MM.1S (cell line): ENCODE data around the gene DCLK2.

Source experiments
- DNase-seq: peaks from one replicate; pipeline ENCODE4 v3.0.0-alpha.2; 2015
- H2AFZ ChIP-seq: fragments of 300-600 bp; sonication (generic); 2 replicates; pipeline ENCODE4 v1.6.0; 2016; ENCODE audit warnings: antibody characterized with exemption, low read length
- H3F3A ChIP-seq: fragments of 300-600 bp; sonication (generic); 2 replicates; pipeline ENCODE4 v1.6.1; 2016; ENCODE audit warnings: mild to moderate bottlenecking, antibody characterized with exemption, low read length, moderate library complexity, mixed read lengths; ENCODE audit not compliant: insufficient read depth
- H3K27ac ChIP-seq: fragments of 300-600 bp; sonication (generic); 2 replicates; pipeline ENCODE4 v1.5.1; 2016; ENCODE audit warnings: mild to moderate bottlenecking, low read length
- H3K27me3 ChIP-seq: fragments of 300-600 bp; sonication (generic); replicated peaks from 2 replicates; pipeline ENCODE4 v1.6.0; 2016; ENCODE audit warnings: low read length; ENCODE audit not compliant: insufficient read depth
- H3K36me3 ChIP-seq: fragments of 300-600 bp; sonication (generic); replicated peaks from 2 replicates; pipeline ENCODE4 v1.6.1; 2016; ENCODE audit warnings: mild to moderate bottlenecking, low read length, mixed read lengths; ENCODE audit not compliant: insufficient read depth
- H3K4me1 ChIP-seq: fragments of 300-600 bp; sonication (generic); 2 replicates; pipeline ENCODE4 v1.6.1; 2016; ENCODE audit warnings: low read length, mixed read lengths
- H3K4me2 ChIP-seq: fragments of 300-600 bp; sonication (generic); 2 replicates; pipeline ENCODE4 v1.6.0; 2016; ENCODE audit warnings: low read depth, low read length
- H3K4me3 ChIP-seq: fragments of 300-600 bp; sonication (generic); 2 replicates; pipeline ENCODE4 v1.5.1; 2016; ENCODE audit warnings: low read length, mixed read lengths
- H3K79me2 ChIP-seq: fragments of 300-600 bp; sonication (generic); 2 replicates; pipeline ENCODE4 v1.6.1; 2016; ENCODE audit warnings: mixed run types, low read length, mixed read lengths
- H3K9ac ChIP-seq: fragments of 300-600 bp; sonication (generic); 2 replicates; pipeline ENCODE4 v1.6.1; 2016; ENCODE audit warnings: low read length, mixed read lengths
- H3K9me2 ChIP-seq: fragments of 300-600 bp; sonication (generic); replicated peaks from 2 replicates; pipeline ENCODE4 v1.6.1; 2016; ENCODE audit warnings: mild to moderate bottlenecking, low read length, mixed read lengths; ENCODE audit not compliant: insufficient read depth
- H3K9me3 ChIP-seq: fragments of 300-600 bp; sonication (generic); replicated peaks from 2 replicates; pipeline ENCODE4 v1.6.1; 2016; ENCODE audit warnings: mild to moderate bottlenecking, low read length, mixed read lengths; ENCODE audit not compliant: insufficient read depth
- H4K20me1 ChIP-seq: fragments of 300-600 bp; sonication (generic); 2 replicates; pipeline ENCODE4 v1.6.1; 2016; ENCODE audit warnings: mild to moderate bottlenecking, low read length, moderate library complexity, mixed read lengths; ENCODE audit not compliant: insufficient read depth
- CTCF ChIP-seq: fragments of 300-600 bp; sonication (generic); IDR thresholded peaks from 2 replicates; pipeline ENCODE4 v1.5.1; 2016; ENCODE audit warnings: antibody characterized with exemption, low read length, mixed read lengths
- EZH2 ChIP-seq: fragments of 300-600 bp; sonication (generic); optimal IDR thresholded peaks from 2 replicates; pipeline ENCODE3; 2017; ENCODE audit warnings: low read depth, mild to moderate bottlenecking, antibody characterized with exemption, low read length, mixed read lengths
- EZH2phosphoT487 ChIP-seq: fragments of 300-600 bp; sonication (generic); IDR thresholded peaks from 2 replicates; pipeline ENCODE4 v1.6.1; 2018; ENCODE audit warnings: antibody characterized with exemption, low read length

DCLK2 gene

GRCh38 chr4:150289881-150290280 lies 211.6 kb downstream of the DCLK2 start:
- no peaks in the 10 kb centered on the region for H4K20me1 ChIP-seq
- no peak overlapping the region for H3K9ac ChIP-seq
- H3F3A ChIP-seq, result no peaks in the 10 kb centered on the region
- no peak overlapping the region for H3K4me2 ChIP-seq
- no peaks in the 10 kb centered on the region for H3K9me3 ChIP-seq
- no peaks in the 10 kb centered on the region for H3K4me1 ChIP-seq
- no peak overlapping the region for H2AFZ ChIP-seq
- no peaks in the 10 kb centered on the region for H3K27me3 ChIP-seq
- no peak overlapping the region for H3K27ac ChIP-seq
- no peak for TF ChIP-seq EZH2
- TF ChIP-seq CTCF, result no peak
- TF ChIP-seq EZH2phosphoT487, result no peak
- H3K4me3 ChIP-seq, result no peak overlapping the region
- no peaks in the 10 kb centered on the region for H3K9me2 ChIP-seq
- H3K79me2 ChIP-seq, result no peaks in the 10 kb centered on the region
- H3K36me3 ChIP-seq, result no peaks in the 10 kb centered on the region
- DNase-seq, result no peak

DNA sequence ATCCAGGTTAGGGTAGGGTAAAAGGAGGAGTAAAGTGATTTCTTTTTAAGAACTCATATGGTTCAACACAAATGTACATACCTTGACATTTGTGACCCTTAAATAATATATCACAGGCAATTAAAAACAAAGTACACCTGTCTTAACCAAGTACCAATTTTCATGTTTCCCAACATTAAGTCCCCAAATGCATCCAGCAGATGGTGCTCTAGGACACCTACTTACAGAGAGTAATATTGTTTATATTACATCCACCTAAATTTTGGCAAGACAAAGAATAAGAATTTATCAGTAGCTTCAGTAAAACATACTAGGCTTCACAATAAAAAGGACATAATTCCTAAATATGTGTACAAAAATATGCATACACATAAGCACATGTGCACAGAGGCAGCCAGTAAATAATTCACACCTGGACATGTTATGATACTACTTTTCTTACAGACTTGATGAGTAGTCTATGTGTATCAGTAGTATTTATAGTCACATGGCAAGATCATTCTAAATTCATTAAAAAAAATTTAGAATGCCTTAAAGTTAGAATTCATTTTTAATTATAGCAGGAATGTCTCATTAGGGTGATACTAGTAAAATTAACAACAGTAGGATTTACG lies 219.7 kb downstream of the DCLK2 start:
- DNase-seq, result peak; percentile 55
- H3K9me3 ChIP-seq, result no peaks in the 10 kb centered on the region
- no peaks in the 10 kb centered on the region for H4K20me1 ChIP-seq
- H3K27me3 ChIP-seq, result no peaks in the 10 kb centered on the region
- no peak overlapping the region for H3K4me3 ChIP-seq
- no peak overlapping the region for H2AFZ ChIP-seq
- no peak overlapping the region for H3K9ac ChIP-seq
- no peaks in the 10 kb centered on the region for H3K36me3 ChIP-seq
- H3K9me2 ChIP-seq, result no peaks in the 10 kb centered on the region
- H3K4me1 ChIP-seq, result peaks cover 15% of the 10 kb centered on the region
- H3F3A ChIP-seq, result peaks cover 9% of the 10 kb centered on the region; the same call in 1 of the 2 replicates
- no peak overlapping the region for H3K4me2 ChIP-seq
- no peaks in the 10 kb centered on the region for H3K79me2 ChIP-seq
- no peak overlapping the region for H3K27ac ChIP-seq
- TF ChIP-seq CTCF (peak; percentile 69), EZH2 (no peak), EZH2phosphoT487 (no peak)

- Histone ChIP-seq H3K4me2 (no peak overlapping the region), H2AFZ (no peak overlapping the region), H3K4me3 (no peak overlapping the region), H4K20me1 (no peaks in the 10 kb centered on the region), H3F3A (peaks cover 9% of the 10 kb centered on the region; the same call in 1 of the 2 replicates), H3K9me2 (no peaks in the 10 kb centered on the region), H3K36me3 (no peaks in the 10 kb centered on the region), H3K27ac (no peak overlapping the region), H3K9me3 (no peaks in the 10 kb centered on the region), H3K4me1 (peaks cover 15% of the 10 kb centered on the region), H3K27me3 (no peaks in the 10 kb centered on the region), H3K9ac (no peak overlapping the region), H3K79me2 (no peaks in the 10 kb centered on the region)
- TF ChIP-seq CTCF (no peak), EZH2phosphoT487 (no peak), EZH2 (no peak)
- DNase-seq, result no peak
Observed at GRCh38 chr4:150299816-150300215, 221.6 kb downstream of the DCLK2 start.
